B cell (primary cell): Measurements from ENCODE around the gene WWP2.

Experiments
- CTCF ChIP-seq: fragments of 200-600 bp; IDR thresholded peaks from one replicate; pipeline ENCODE4 v1.8.0; 2022; ENCODE audit warnings: antibody characterized with exemption, mild to moderate bottlenecking
- EZH2 ChIP-seq: IDR thresholded peaks from 2 replicates; pipeline ENCODE4 v1.6.1; 2012; ENCODE audit warnings: borderline replicate concordance, low read depth, mild to moderate bottlenecking, moderate library complexity, low read length; ENCODE audit not compliant: insufficient read depth, poor library complexity, severe bottlenecking

GRCh38 chr16:69718111-69718764 is 43.9 kb upstream of the WWP2 start:
- TF ChIP-seq CTCF (no peak), EZH2 (no peak)
